Measurements from ENCODE around the gene RANBP1. TPM values are rescaled to one million over a fixed set of nuclear protein-coding genes. Genes with fewer than 3 reads are reported as not detected.
A peak's percentile ranks its signal among the peaks of the same experiment; 100 is the strongest.

The RANBP1 gene
- total and polyA plus RNA-seq, 9 of the 15 experiments (the other 6 are each of a cell fraction or from before 2014, with no cell fraction given), result 162 to 2,891 (median 1,289) TPM

- TF ChIP-seq FIP1L1 (IDR thresholded peaks at IDR 0.05; ENCODE audit: low read depth, low read length, poor library complexity, severe bottlenecking) (no peak), CBFA2T3 (IDR thresholded peaks at IDR 0.05) (no peak), MAFG (tag; conservative IDR thresholded peaks at IDR 0.05) (no peak), MTA3 (IDR thresholded peaks at IDR 0.05; ENCODE audit: borderline replicate concordance) (no peak), TARDBP (IDR thresholded peaks at IDR 0.05) (no peak), NCOA2 (IDR thresholded peaks at IDR 0.05; ENCODE audit: partially characterized antibody in 2 of 2) (no peak), AFF1 (IDR thresholded peaks at IDR 0.05; ENCODE audit: low read depth in 1 of 2, partially characterized antibody in 2 of 2) (no peak), CEBPG (CRISPR knock-in tag; IDR thresholded peaks at IDR 0.05) (0 out of 2 replicates have a peak, but pooled peaks have one; percentile 48), CEBPG (tag; conservative IDR thresholded peaks at IDR 0.05 in 1 of 2, IDR thresholded peaks at IDR 0.05 in 1 of 2) (no peak), ZNF311 (CRISPR knock-in tag; IDR thresholded peaks at IDR 0.05) (no peak), ZNF23 (CRISPR knock-in tag; IDR thresholded peaks at IDR 0.05) (no peak), ZBTB1 (CRISPR knock-in tag; IDR thresholded peaks at IDR 0.05; ENCODE audit: borderline replicate concordance, low read depth) (no peak), RFX1 (IDR thresholded peaks at IDR 0.05) (no peak), ZZZ3 (IDR thresholded peaks at IDR 0.05) (no peak), HNRNPH1 (optimal IDR thresholded peaks at IDR 0.05; ENCODE audit: low read depth, low read length) (no peak), ELK1 (CRISPR knock-in tag; IDR thresholded peaks at IDR 0.05) (no peak; the same call in 1 of the 2 replicates), ZNF212 (CRISPR knock-in tag; IDR thresholded peaks at IDR 0.05) (no peak), ADNP (tag; IDR thresholded peaks at IDR 0.05) (no peak), GATAD2B (IDR thresholded peaks at IDR 0.05; ENCODE audit: borderline replicate concordance) (no peak), RAD21 (CRISPR knock-in tag; conservative IDR thresholded peaks at IDR 0.05 in 1 of 2, IDR thresholded peaks at IDR 0.05 in 1 of 2) (peak in 1 of 2 experiments; percentile 87; a peak in 2 of 4 replicates)
These were observed 59.1 kb downstream of the RANBP1 start (continued) for GRCh38 chr22:20174785-20175596.

Data from K562 (cell line).